ENCODE results near the gene TTK.

Gene TTK

DNA sequence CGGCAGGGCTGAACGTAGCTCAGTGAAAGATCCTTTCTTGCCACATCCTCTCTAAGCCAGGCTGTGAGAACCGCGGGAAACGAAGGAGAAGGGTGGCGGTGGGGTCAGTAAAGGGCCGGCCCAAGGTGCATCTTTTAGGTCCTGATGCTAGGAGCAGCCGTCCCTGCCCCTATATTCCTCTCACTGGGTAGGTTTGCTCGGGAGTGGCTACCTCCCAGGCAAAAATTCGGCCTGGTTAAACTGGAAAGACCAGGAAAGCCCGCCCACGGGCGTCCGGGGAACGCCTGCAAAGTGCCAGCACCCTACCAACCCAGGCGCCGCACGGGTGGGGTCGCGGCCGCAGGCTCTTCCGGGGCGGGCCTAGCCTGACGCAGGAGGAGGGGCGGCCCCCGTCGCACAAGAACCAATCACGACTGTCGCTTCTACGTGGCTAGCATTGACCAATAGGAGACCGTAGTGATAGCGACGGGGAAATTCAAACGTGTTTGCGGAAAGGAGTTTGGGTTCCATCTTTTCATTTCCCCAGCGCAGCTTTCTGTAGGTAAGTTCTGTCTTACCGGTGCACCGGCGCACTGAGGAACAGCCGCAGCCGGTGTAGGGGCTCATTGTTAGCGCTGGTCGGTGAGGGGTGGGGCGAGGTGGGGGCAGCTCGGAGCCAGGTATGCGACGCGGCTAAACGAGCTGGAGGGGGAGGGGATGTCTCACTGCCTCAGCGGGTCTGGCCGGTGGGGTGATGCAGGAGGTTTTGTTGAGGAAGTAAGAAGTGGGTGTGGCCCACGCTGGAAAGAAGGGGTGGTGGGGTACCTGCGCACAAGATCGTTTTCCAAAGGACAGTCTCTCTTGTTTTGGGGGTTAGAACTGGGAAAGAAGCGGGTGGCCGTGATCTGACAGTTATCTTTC lies at the start of gene TTK:
TSS of gene TTK (plus strand) at position 477 of the 900 bp plus-strand sequence. CDS start 1,195 bp downstream, outside the sequence.
- peak; percentile 98 for DNase-seq

DNA sequence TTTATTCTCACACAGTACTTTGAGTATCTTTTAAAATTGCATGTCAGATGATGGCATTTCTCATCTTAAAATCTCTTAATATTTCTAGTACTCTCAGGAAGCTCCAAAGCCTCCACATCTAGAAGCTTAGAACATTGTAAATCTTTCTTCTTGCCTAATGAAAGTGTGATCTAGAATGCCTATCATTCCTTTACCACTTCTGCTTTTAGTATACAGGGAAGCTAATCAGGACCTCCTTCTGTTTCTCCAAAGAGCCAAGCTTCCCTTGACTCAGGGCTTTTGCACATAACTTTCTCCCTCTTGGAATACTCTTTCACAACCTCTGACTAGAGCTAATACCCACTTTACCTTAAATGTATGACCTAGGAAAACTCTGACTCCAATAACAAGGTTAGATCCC lies 49.6 kb upstream of the TTK start:
- DNase-seq, result no peak

DNA sequence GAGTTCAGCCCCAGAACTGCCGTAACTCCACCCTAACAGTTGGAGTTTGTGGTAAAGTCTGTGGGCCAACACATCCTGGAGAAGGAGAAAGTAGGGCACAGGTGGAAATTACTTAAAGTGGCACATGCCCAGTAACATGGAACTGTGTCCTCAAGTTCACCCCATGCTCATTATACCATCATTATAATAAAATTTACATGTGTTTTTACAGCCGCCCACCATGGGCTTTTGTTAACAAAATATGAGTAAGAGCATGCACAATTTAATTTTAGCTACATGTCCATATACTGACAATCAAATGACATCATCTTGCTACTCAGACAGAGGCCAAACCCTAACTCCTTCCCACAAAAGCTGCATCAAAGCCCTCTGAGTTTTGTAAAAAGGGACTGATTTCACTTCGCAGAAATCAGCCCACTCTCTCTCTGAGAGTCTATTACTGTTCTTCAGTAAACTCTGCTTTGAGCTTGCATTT lies 39.8 kb upstream of the TTK start:
- no peak for DNase-seq

DNA sequence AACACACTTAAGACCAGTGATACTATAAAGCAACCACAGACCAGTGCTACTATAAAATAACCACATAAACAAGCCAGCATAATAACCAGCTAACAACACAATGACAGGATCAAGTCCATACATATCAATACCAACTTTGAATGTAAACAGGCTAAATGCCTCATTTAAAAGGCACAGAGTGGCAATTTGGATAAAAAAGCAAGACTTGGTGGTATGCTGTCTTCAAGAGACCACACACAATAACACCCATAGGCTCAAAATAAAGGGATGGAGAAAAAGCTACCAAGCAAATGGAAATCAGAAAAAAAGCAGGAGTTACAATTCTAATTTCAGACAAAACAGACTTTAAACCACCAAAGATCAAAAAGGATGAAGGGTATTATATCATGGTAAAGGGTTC lies 37.3 kb upstream of the TTK start:
- DNase-seq, result no peak

- no peak for DNase-seq
These were observed 34.7 kb upstream of the TTK start for GRCh38 chr6:79969784-79970183.

DNA sequence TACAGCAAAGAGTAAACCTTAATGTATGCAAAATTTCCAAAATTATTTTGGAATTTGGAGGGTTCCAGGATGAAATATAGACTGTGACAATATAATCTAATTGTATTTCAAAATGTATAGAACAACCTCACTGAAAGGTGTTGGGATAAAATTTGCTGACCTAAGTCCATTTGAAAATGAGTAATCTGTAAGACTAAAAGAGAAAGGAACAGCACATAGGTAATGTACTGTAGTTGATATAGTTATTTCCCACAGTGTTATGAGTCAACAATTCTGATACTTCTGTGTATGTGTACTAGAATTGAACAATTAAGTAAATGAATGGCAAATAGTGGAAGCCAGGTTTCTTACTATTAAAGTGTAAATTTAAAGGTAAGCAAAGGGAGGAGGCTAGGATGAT lies 33.3 kb upstream of the TTK start:
- no peak for DNase-seq

GRCh38 chr6:79981652-79982051 lies 22.8 kb upstream of the TTK start:
- DNase-seq, result no peak

GRCh38 chr6:79984261-79984660 lies 20.2 kb upstream of the TTK start:
- DNase-seq, result no peak

GRCh38 chr6:79985128-79985527 lies 19.3 kb upstream of the TTK start:
- DNase-seq, result no peak

- DNase-seq, result no peak
These were observed 14.8 kb upstream of the TTK start for GRCh38 chr6:79989641-79990040.

GRCh38 chr6:79993012-79993910 lies 11.2 kb upstream of the TTK start:
- no peak for DNase-seq

- no peak for DNase-seq
These were observed 10.5 kb upstream of the TTK start for GRCh38 chr6:79993911-79994309.

DNA sequence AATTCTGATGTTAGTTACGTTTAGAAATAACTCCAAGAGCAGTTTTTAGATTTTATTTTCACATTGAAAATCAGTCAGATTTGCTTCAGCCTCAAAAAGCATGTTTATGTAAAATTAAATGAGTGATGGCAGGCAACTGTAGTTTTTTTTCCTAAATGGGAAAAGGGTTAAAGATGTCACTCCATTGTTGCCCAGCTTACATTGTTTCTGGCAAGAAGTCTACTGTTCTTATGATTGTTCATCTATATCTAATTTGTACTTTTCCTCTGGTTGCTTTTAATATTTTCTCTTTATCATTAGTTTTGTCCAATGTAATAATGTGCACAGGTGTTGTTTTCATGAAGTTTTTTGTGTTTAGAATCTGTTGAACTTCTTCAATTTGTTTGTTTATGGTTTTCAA lies 6.7 kb upstream of the TTK start:
- DNase-seq, result no peak

- DNase-seq, result no peak
These were observed 3.1 kb upstream of the TTK start for GRCh38 chr6:80001337-80001736.

- peak; percentile 57 for DNase-seq
These were observed 650 bp upstream of the TTK start for GRCh38 chr6:80003826-80004172.

GRCh38 chr6:80005406-80005805 lies 957 bp downstream of the TTK start:
- no peak for DNase-seq

DNA sequence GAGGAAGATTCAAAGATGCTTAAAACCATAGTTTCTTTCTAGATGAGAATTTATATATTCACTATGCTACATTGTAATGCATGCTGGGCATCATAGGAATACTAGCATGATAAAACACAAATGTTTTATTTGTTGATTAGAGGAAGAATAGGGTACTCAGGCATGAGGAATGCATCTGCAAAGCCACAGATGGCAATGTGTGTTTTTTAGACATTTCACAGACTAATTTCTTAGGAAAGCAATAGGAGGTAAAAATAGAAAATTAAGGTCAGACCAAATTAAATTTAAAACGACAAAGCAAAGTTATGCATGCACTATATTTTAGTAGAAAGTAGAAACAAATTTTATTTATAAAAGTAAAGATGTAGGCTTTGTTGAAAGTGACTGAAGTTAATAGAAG lies 2.1 kb downstream of the TTK start:
- DNase-seq, result no peak

DNA sequence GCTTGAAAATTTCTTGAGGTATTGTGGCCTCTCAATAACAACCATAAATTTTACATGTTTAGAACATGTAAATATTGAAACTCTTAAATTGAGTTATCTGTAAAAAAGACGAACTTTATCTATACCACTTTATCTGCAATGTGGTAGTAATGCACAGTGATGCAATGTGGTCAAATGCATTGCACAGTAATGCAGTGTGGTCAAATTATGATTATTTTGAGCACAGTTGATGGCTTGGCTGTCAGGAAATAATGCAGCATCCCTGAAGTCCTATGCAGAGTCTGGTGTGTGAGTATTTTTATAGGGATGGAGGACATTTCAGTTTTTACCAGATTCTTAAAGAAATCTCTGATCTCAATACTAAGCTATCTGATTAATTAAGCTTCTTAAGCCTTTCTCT lies 5.1 kb downstream of the TTK start:
- DNase-seq, result no peak

GRCh38 chr6:80010288-80010687 lies 5.8 kb downstream of the TTK start:
- no peak for DNase-seq

- no peak for DNase-seq
These were observed 11.5 kb downstream of the TTK start for GRCh38 chr6:80015839-80016435.

DNA sequence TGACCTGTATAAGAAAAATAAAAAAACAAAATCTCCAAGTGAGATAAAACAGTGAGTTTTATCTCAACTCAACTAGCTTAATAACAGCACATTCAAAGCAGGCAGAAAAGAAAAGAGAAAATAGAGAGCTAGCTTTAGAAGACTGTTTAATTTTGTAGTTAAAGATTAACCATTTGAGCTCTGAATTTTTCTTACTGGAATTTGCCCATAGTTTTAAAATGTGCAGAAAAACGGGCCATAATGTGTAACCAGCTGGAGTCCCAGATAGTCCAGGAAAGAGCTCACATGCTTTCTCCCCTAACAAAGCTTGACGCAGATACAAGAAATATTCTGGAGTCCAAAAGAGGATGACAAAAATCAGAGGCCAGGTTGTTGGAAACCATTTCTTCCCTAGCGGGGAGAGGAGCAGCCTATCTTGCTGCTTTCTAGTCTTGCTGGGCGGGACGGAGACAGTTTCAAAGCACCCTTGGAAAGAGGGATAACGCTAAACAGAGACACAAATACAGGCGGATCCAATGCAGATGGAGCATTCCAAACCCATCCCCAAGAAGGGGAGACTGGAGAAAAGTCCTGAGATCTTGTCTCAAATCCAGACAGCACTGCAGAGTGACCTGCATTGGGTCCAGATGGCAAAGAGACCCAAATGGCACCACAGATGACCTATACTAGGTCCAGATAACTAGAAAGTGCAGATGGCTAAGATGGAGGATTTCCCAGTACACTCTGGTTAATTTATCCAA lies 16.1 kb downstream of the TTK start:
- no peak for DNase-seq

- no peak for DNase-seq
These were observed 16.7 kb downstream of the TTK start for GRCh38 chr6:80021131-80021530.

- no peak for DNase-seq
These were observed 17.1 kb downstream of the TTK start for GRCh38 chr6:80021591-80021990.

Data from NCI-H1105 (cell line).